Mesendoderm (in vitro differentiated cells): ENCODE results near the gene WWTR1.

Source experiments
- DNase-seq: peaks from one replicate; pipeline ENCODE4 v3.0.0; 2013
- H2AK5ac ChIP-seq: 2 replicates; pipeline ENCODE4 v1.6.1; 2013; ENCODE audit warnings: low read length, inconsistent platforms
- H2BK120ac ChIP-seq: 2 replicates; pipeline ENCODE4 v1.6.1; 2013; ENCODE audit warnings: low read depth, mild to moderate bottlenecking, low read length, moderate library complexity, mixed read lengths
- H2BK15ac ChIP-seq: replicated peaks from 2 replicates; pipeline ENCODE4 v1.6.1; 2013; ENCODE audit warnings: low read depth, mild to moderate bottlenecking, moderate library complexity
- H2BK5ac ChIP-seq: 2 replicates; pipeline ENCODE4 v1.6.1; 2013; ENCODE audit warnings: low read length, inconsistent platforms
- H3K18ac ChIP-seq: 2 replicates; pipeline ENCODE4 v1.6.1; 2013; ENCODE audit warnings: mild to moderate bottlenecking, low read length, mixed read lengths
- H3K23ac ChIP-seq: one replicate; pipeline ENCODE4 v1.6.1; 2013; ENCODE audit warnings: low read length
- H3K27ac ChIP-seq: 2 replicates; pipeline ENCODE4 v1.5.1; 2013; ENCODE audit warnings: low read depth, mild to moderate bottlenecking, inconsistent platforms, low read length, moderate library complexity
- H3K27me3 ChIP-seq: 2 replicates; pipeline ENCODE4 v1.6.1; 2013; ENCODE audit warnings: low read length, control low read depth, mild to moderate bottlenecking, inconsistent platforms; ENCODE audit not compliant: insufficient read depth, poor library complexity
- H3K36me3 ChIP-seq: 2 replicates; pipeline ENCODE4 v1.6.1; 2013; ENCODE audit warnings: low read length, inconsistent platforms; ENCODE audit not compliant: control insufficient read depth, insufficient read depth
- H3K4ac ChIP-seq: one replicate; pipeline ENCODE4 v1.6.1; 2013; ENCODE audit warnings: low read depth, mild to moderate bottlenecking, low read length, moderate library complexity
- H3K4me1 ChIP-seq: 2 replicates; pipeline ENCODE4 v1.6.1; 2013; ENCODE audit warnings: low read depth, low read length, inconsistent platforms; ENCODE audit not compliant: control insufficient read depth
- H3K4me2 ChIP-seq: 2 replicates; pipeline ENCODE4 v1.6.1; 2013; ENCODE audit warnings: low read length
- H3K4me3 ChIP-seq: 2 replicates; pipeline ENCODE4 v1.5.1; 2013; ENCODE audit warnings: mild to moderate bottlenecking, low read length
- H3K56ac ChIP-seq: one replicate; pipeline ENCODE4 v1.6.1; 2013; ENCODE audit warnings: low read length
- H3K79me1 ChIP-seq: 2 replicates; pipeline ENCODE4 v1.6.1; 2013; ENCODE audit warnings: low read length, inconsistent platforms
- H3K79me2 ChIP-seq: 2 replicates; pipeline ENCODE4 v1.6.1; 2013; ENCODE audit warnings: mild to moderate bottlenecking, low read length; ENCODE audit not compliant: control insufficient read depth, insufficient read depth
- H3K9ac ChIP-seq: 2 replicates; pipeline ENCODE4 v1.6.1; 2013; ENCODE audit warnings: low read length, inconsistent platforms
- H4K5ac ChIP-seq: one replicate; pipeline ENCODE4 v1.6.1; 2013; ENCODE audit warnings: low read length
- H4K8ac ChIP-seq: one replicate; pipeline ENCODE4 v1.6.1; 2013; ENCODE audit warnings: low read depth, mild to moderate bottlenecking, control low read depth, low read length, moderate library complexity
- WGBS: extraction: QIAGEN DNeasy Blood & Tissue Kit; methylation state at CpG from one replicate; pipeline ENCODE4 v1.1.7; 2013; ENCODE audit warnings: low lambda C conversion rate, missing lambda C conversion rate; ENCODE audit not compliant: insufficient coverage; ENCODE audit errors: extremely low coverage; 5-methylcytosine and 5-hydroxymethylcytosine counted together

Gene WWTR1

GRCh38 chr3:149494022-149494758 is 163.6 kb downstream of the WWTR1 start:
- peak; percentile 76 for DNase-seq
- H3K4me2 ChIP-seq, result no peak overlapping the region
- WGBS, result no CpG with 5 or more reads among the region's 11 CpGs
- no peak overlapping the region for H3K27ac ChIP-seq
- H4K5ac ChIP-seq, result no peak overlapping the region
- no peak overlapping the region for H3K4ac ChIP-seq
- no peaks in the 10 kb centered on the region for H3K36me3 ChIP-seq
- peak overlapping the region; percentile 22 for H3K9ac ChIP-seq
- H2BK5ac ChIP-seq, result no peak overlapping the region
- no peaks in the 10 kb centered on the region for H3K79me2 ChIP-seq
- H3K18ac ChIP-seq, result no peak overlapping the region
- no peak overlapping the region for H2BK120ac ChIP-seq
- H4K8ac ChIP-seq, result no peak overlapping the region
- H2AK5ac ChIP-seq, result no peak overlapping the region
- no peaks in the 10 kb centered on the region for H3K79me1 ChIP-seq
- no peak overlapping the region for H3K56ac ChIP-seq
- no peak overlapping the region for H2BK15ac ChIP-seq
- no peaks in the 10 kb centered on the region for H3K4me1 ChIP-seq
- no peak overlapping the region for H3K23ac ChIP-seq
- H3K27me3 ChIP-seq, result no peaks in the 10 kb centered on the region
- no peak overlapping the region for H3K4me3 ChIP-seq

GRCh38 chr3:149493315-149494021 is 164.4 kb downstream of the WWTR1 start:
- no peak overlapping the region for H3K4me3 ChIP-seq
- no peak for DNase-seq
- H3K4me1 ChIP-seq, result no peaks in the 10 kb centered on the region
- no peaks in the 10 kb centered on the region for H3K27me3 ChIP-seq
- H2BK120ac ChIP-seq, result no peak overlapping the region
- H3K9ac ChIP-seq, result peak overlapping the region; percentile 22
- no peak overlapping the region for H3K18ac ChIP-seq
- H3K4me2 ChIP-seq, result no peak overlapping the region
- no peak overlapping the region for H3K23ac ChIP-seq
- H3K56ac ChIP-seq, result no peak overlapping the region
- no peak overlapping the region for H2BK5ac ChIP-seq
- no peaks in the 10 kb centered on the region for H3K36me3 ChIP-seq
- no peak overlapping the region for H2AK5ac ChIP-seq
- no peak overlapping the region for H4K5ac ChIP-seq
- H2BK15ac ChIP-seq, result no peak overlapping the region
- no peaks in the 10 kb centered on the region for H3K79me1 ChIP-seq
- H3K79me2 ChIP-seq, result no peaks in the 10 kb centered on the region
- H3K4ac ChIP-seq, result no peak overlapping the region
- no peak overlapping the region for H4K8ac ChIP-seq
- no peak overlapping the region for H3K27ac ChIP-seq
- no CpG with 5 or more reads among the region's 8 CpGs for WGBS

GRCh38 chr3:149490260-149490971 is 167.4 kb downstream of the WWTR1 start:
- Histone ChIP-seq H3K27me3 (no peaks in the 10 kb centered on the region), H3K27ac (no peak overlapping the region), H3K36me3 (no peaks in the 10 kb centered on the region)

GRCh38 chr3:149489060-149489690 is 168.7 kb downstream of the WWTR1 start:
- H3K27ac ChIP-seq, result no peak overlapping the region
- no peak overlapping the region for H3K56ac ChIP-seq
- no peaks in the 10 kb centered on the region for H3K79me2 ChIP-seq
- H2BK120ac ChIP-seq, result no peak overlapping the region
- H2AK5ac ChIP-seq, result no peak overlapping the region
- H3K27me3 ChIP-seq, result no peaks in the 10 kb centered on the region
- H3K18ac ChIP-seq, result no peak overlapping the region
- peak; percentile 60 for DNase-seq
- H3K4me2 ChIP-seq, result no peak overlapping the region
- H3K79me1 ChIP-seq, result no peaks in the 10 kb centered on the region
- H2BK15ac ChIP-seq, result no peak overlapping the region
- H3K4ac ChIP-seq, result no peak overlapping the region
- no peak overlapping the region for H2BK5ac ChIP-seq
- H4K8ac ChIP-seq, result no peak overlapping the region
- no peak overlapping the region for H3K23ac ChIP-seq
- H3K9ac ChIP-seq, result no peak overlapping the region
- no peak overlapping the region for H3K4me3 ChIP-seq
- WGBS, result no CpG with 5 or more reads among the region's 6 CpGs
- H3K4me1 ChIP-seq, result no peaks in the 10 kb centered on the region
- H4K5ac ChIP-seq, result no peak overlapping the region
- no peaks in the 10 kb centered on the region for H3K36me3 ChIP-seq

More at GRCh38 chr3:149490260-149490971, 167.4 kb downstream of the WWTR1 start:
- Histone ChIP-seq H3K79me2 (no peaks in the 10 kb centered on the region), H3K79me1 (no peaks in the 10 kb centered on the region), H3K4me1 (no peaks in the 10 kb centered on the region), H3K4ac (no peak overlapping the region), H3K18ac (no peak overlapping the region), H2AK5ac (no peak overlapping the region), H3K4me2 (no peak overlapping the region), H4K5ac (no peak overlapping the region), H2BK120ac (no peak overlapping the region), H2BK15ac (no peak overlapping the region), H2BK5ac (no peak overlapping the region), H3K9ac (no peak overlapping the region), H3K56ac (no peak overlapping the region), H4K8ac (no peak overlapping the region), H3K4me3 (no peak overlapping the region), H3K23ac (no peak overlapping the region)
- DNase-seq, result peak; percentile 37

- H3K23ac ChIP-seq, result no peak overlapping the region
- no peak overlapping the region for H2BK5ac ChIP-seq
- no peak overlapping the region for H3K56ac ChIP-seq
- no peaks in the 10 kb centered on the region for H3K27me3 ChIP-seq
- H3K4ac ChIP-seq, result no peak overlapping the region
- no CpG with 5 or more reads among the region's 6 CpGs for WGBS
- H3K36me3 ChIP-seq, result no peaks in the 10 kb centered on the region
- H3K79me1 ChIP-seq, result no peaks in the 10 kb centered on the region
- no peak overlapping the region for H2AK5ac ChIP-seq
- peak; percentile 67 for DNase-seq
- no peak overlapping the region for H3K18ac ChIP-seq
- no peaks in the 10 kb centered on the region for H3K79me2 ChIP-seq
- H3K4me1 ChIP-seq, result no peaks in the 10 kb centered on the region
- no peak overlapping the region for H3K9ac ChIP-seq
- no peak overlapping the region for H2BK15ac ChIP-seq
- H4K8ac ChIP-seq, result no peak overlapping the region
- no peak overlapping the region for H3K4me2 ChIP-seq
- H2BK120ac ChIP-seq, result no peak overlapping the region
- H4K5ac ChIP-seq, result no peak overlapping the region
- no peak overlapping the region for H3K27ac ChIP-seq
- H3K4me3 ChIP-seq, result no peak overlapping the region
Measured at GRCh38 chr3:149487598-149488197, 170.1 kb downstream of the WWTR1 start.
